SK-N-SH treated with all-trans-retinoic acid at 6 μM for 48 hours (cell line): ENCODE results near the gene ARHGAP8.

ENCODE experiments used
- ATAC-seq: fragments of 200-7000 bp; cut with Tn5 transposase; 3 replicates; pipeline ENCODE4 v1.9.1; 2020; ENCODE audit warnings: mild to moderate bottlenecking, moderate library complexity
- BACH2 ChIP-seq: fragments of 250-450 bp; sonication (Bioruptor Pico); IDR thresholded peaks from 2 replicates; pipeline ENCODE4 v1.9.0; 2021; ENCODE audit warnings: mild to moderate bottlenecking, borderline replicate concordance
- ESRRG ChIP-seq: fragments of 250-450 bp; sonication (Bioruptor Pico); IDR thresholded peaks from 2 replicates; pipeline ENCODE4 v1.6.1; 2021; ENCODE audit warnings: mild to moderate bottlenecking
- GLIS3 ChIP-seq: fragments of 250-450 bp; sonication (Bioruptor Pico); IDR thresholded peaks from 2 replicates; pipeline ENCODE4 v1.5.0; 2020; ENCODE audit warnings: mild to moderate bottlenecking, moderate library complexity
- ISL1 ChIP-seq: fragments of 250-450 bp; sonication (Bioruptor Pico); IDR thresholded peaks from 2 replicates; pipeline ENCODE4 v2.1.2; 2022; ENCODE audit warnings: mild to moderate bottlenecking, moderate library complexity
- OSR1 ChIP-seq: fragments of 250-450 bp; sonication (Bioruptor Pico); IDR thresholded peaks from 2 replicates; pipeline ENCODE4 v1.8.0; 2022; ENCODE audit warnings: moderate library complexity, mild to moderate bottlenecking, inconsistent platforms
- PPARA ChIP-seq: fragments of 250-450 bp; sonication (Bioruptor Pico); IDR thresholded peaks from 2 replicates; pipeline ENCODE4 v1.5.0; 2020; ENCODE audit warnings: mild to moderate bottlenecking, borderline replicate concordance
- RARB ChIP-seq: fragments of 250-450 bp; sonication (Bioruptor Pico); IDR thresholded peaks from 2 replicates; pipeline ENCODE4 v1.8.0; 2021; ENCODE audit warnings: mild to moderate bottlenecking, moderate library complexity
- SNAI2 ChIP-seq: fragments of 250-450 bp; sonication (Bioruptor Pico); IDR thresholded peaks from 2 replicates; pipeline ENCODE4 v1.5.0; 2020; ENCODE audit warnings: mild to moderate bottlenecking, moderate library complexity
- TCF4 ChIP-seq: fragments of 250-450 bp; sonication (Bioruptor Pico); IDR thresholded peaks from 2 replicates; pipeline ENCODE4 v1.8.0; 2021; ENCODE audit warnings: mild to moderate bottlenecking, moderate library complexity, borderline replicate concordance
- TOX ChIP-seq: fragments of 250-450 bp; sonication (Bioruptor Pico); IDR thresholded peaks from 2 replicates; pipeline ENCODE4 v1.8.0; 2021; ENCODE audit warnings: mild to moderate bottlenecking, moderate library complexity, borderline replicate concordance
- ZC3H10 ChIP-seq: fragments of 250-450 bp; sonication (Bioruptor Pico); IDR thresholded peaks from 2 replicates; pipeline ENCODE4 v1.5.1; 2021; ENCODE audit warnings: mild to moderate bottlenecking, moderate library complexity
- ZFP3 ChIP-seq: fragments of 250-450 bp; sonication (Bioruptor Pico); IDR thresholded peaks from 2 replicates; pipeline ENCODE4 v1.5.0; 2020; ENCODE audit warnings: mild to moderate bottlenecking, moderate library complexity
- ZFP30 ChIP-seq: fragments of 450-650 bp; formaldehyde crosslinking; IDR thresholded peaks from 2 replicates; pipeline ENCODE4 v1.5.0; 2022; ENCODE audit warnings: mild to moderate bottlenecking, moderate library complexity
- ZNF565 ChIP-seq: fragments of 450-650 bp; formaldehyde crosslinking; conservative IDR thresholded peaks from 2 replicates; pipeline ENCODE4 v1.5.0; 2020; ENCODE audit warnings: low read depth, mild to moderate bottlenecking, moderate library complexity
- ZNF70 ChIP-seq: fragments of 450-650 bp; formaldehyde crosslinking; IDR thresholded peaks from 2 replicates; pipeline ENCODE4 v1.5.0; 2020; ENCODE audit warnings: mild to moderate bottlenecking, moderate library complexity
- ZNF8 ChIP-seq: fragments of 450-650 bp; formaldehyde crosslinking; IDR thresholded peaks from 2 replicates; pipeline ENCODE4 v1.5.0; 2020; ENCODE audit warnings: mild to moderate bottlenecking, moderate library complexity
- TF ChIP-seq, protein P1 (sequence below): fragments of 250-450 bp; sonication (Bioruptor Pico); IDR thresholded peaks from 2 replicates; pipeline ENCODE4 v1.5.0; 2020; ENCODE audit warnings: mild to moderate bottlenecking, moderate library complexity
- TF ChIP-seq, protein P2 (sequence below): fragments of 250-450 bp; sonication (Bioruptor Pico); IDR thresholded peaks from 2 replicates; pipeline ENCODE4 v1.5.1; 2021; ENCODE audit warnings: mild to moderate bottlenecking, moderate library complexity
- TF ChIP-seq, protein P3 (sequence below): fragments of 250-450 bp; sonication (Bioruptor Pico); IDR thresholded peaks from 2 replicates; pipeline ENCODE4 v1.8.0; 2021; ENCODE audit warnings: low read depth, mild to moderate bottlenecking, moderate library complexity, borderline replicate concordance
- TF ChIP-seq, protein P4 (sequence below): fragments of 250-450 bp; sonication (Bioruptor Pico); IDR thresholded peaks from 2 replicates; pipeline ENCODE4 v1.5.1; 2020; ENCODE audit warnings: low read depth, mild to moderate bottlenecking, moderate library complexity
- TF ChIP-seq, protein P5 (sequence below): fragments of 250-450 bp; sonication (Bioruptor Pico); IDR thresholded peaks from 2 replicates; pipeline ENCODE4 v1.8.0; 2020; ENCODE audit warnings: mild to moderate bottlenecking, moderate library complexity, borderline replicate concordance

Gene ARHGAP8

DNA sequence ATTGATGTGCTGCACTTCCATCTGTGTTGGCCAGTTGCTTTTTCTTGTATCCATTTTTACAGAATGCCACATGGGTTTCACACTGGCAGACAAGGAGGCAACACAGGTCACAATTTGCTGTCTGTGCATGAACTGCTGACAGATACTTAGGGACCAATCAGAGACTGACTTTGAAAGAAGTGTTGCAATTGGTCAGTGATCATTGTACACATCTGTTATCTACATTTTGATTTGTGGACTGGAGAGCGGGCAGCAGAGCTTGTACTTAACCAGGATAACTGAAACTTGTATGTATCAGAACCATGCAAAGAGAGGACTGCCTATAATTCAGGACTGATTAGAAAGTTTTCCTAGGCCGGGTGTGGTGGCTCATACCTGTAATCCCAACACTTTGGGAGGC lies 28.6 kb upstream of the ARHGAP8 start:
- peak; percentile 56 for ATAC-seq
- TF ChIP-seq, protein P1, sequence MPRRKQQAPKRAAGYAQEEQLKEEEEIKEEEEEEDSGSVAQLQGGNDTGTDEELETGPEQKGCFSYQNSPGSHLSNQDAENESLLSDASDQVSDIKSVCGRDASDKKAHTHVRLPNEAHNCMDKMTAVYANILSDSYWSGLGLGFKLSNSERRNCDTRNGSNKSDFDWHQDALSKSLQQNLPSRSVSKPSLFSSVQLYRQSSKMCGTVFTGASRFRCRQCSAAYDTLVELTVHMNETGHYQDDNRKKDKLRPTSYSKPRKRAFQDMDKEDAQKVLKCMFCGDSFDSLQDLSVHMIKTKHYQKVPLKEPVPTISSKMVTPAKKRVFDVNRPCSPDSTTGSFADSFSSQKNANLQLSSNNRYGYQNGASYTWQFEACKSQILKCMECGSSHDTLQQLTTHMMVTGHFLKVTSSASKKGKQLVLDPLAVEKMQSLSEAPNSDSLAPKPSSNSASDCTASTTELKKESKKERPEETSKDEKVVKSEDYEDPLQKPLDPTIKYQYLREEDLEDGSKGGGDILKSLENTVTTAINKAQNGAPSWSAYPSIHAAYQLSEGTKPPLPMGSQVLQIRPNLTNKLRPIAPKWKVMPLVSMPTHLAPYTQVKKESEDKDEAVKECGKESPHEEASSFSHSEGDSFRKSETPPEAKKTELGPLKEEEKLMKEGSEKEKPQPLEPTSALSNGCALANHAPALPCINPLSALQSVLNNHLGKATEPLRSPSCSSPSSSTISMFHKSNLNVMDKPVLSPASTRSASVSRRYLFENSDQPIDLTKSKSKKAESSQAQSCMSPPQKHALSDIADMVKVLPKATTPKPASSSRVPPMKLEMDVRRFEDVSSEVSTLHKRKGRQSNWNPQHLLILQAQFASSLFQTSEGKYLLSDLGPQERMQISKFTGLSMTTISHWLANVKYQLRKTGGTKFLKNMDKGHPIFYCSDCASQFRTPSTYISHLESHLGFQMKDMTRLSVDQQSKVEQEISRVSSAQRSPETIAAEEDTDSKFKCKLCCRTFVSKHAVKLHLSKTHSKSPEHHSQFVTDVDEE, result no peak
- TF ChIP-seq ZFP3 (CRISPR knock-in tag) (no peak), ZC3H10 (no peak), TCF4 (CRISPR knock-in tag) (no peak), ISL1 (CRISPR knock-in tag) (no peak), RARB (CRISPR knock-in tag) (no peak), ZNF565 (CRISPR knock-in tag) (no peak), SNAI2 (CRISPR knock-in tag) (no peak), TOX (CRISPR knock-in tag) (no peak), BACH2 (CRISPR knock-in tag) (no peak), ZNF70 (CRISPR knock-in tag) (no peak), ZNF8 (CRISPR knock-in tag) (no peak), PPARA (CRISPR knock-in tag) (no peak), ZFP30 (CRISPR knock-in tag) (no peak), GLIS3 (no peak)
- TF ChIP-seq, protein P2, sequence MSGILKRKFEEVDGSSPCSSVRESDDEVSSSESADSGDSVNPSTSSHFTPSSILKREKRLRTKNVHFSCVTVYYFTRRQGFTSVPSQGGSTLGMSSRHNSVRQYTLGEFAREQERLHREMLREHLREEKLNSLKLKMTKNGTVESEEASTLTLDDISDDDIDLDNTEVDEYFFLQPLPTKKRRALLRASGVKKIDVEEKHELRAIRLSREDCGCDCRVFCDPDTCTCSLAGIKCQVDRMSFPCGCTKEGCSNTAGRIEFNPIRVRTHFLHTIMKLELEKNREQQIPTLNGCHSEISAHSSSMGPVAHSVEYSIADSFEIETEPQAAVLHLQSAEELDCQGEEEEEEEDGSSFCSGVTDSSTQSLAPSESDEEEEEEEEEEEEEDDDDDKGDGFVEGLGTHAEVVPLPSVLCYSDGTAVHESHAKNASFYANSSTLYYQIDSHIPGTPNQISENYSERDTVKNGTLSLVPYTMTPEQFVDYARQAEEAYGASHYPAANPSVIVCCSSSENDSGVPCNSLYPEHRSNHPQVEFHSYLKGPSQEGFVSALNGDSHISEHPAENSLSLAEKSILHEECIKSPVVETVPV (CRISPR knock-in tag), result no peak
- TF ChIP-seq, protein P3, sequence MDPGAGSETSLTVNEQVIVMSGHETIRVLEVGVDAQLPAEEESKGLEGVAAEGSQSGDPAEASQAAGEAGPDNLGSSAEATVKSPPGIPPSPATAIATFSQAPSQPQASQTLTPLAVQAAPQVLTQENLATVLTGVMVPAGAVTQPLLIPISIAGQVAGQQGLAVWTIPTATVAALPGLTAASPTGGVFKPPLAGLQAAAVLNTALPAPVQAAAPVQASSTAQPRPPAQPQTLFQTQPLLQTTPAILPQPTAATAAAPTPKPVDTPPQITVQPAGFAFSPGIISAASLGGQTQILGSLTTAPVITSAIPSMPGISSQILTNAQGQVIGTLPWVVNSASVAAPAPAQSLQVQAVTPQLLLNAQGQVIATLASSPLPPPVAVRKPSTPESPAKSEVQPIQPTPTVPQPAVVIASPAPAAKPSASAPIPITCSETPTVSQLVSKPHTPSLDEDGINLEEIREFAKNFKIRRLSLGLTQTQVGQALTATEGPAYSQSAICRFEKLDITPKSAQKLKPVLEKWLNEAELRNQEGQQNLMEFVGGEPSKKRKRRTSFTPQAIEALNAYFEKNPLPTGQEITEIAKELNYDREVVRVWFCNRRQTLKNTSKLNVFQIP, result no peak
- TF ChIP-seq, protein P4, sequence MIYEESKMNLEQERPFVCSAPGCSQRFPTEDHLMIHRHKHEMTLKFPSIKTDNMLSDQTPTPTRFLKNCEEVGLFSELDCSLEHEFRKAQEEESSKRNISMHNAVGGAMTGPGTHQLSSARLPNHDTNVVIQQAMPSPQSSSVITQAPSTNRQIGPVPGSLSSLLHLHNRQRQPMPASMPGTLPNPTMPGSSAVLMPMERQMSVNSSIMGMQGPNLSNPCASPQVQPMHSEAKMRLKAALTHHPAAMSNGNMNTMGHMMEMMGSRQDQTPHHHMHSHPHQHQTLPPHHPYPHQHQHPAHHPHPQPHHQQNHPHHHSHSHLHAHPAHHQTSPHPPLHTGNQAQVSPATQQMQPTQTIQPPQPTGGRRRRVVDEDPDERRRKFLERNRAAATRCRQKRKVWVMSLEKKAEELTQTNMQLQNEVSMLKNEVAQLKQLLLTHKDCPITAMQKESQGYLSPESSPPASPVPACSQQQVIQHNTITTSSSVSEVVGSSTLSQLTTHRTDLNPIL, result no peak
- TF ChIP-seq, protein P5, sequence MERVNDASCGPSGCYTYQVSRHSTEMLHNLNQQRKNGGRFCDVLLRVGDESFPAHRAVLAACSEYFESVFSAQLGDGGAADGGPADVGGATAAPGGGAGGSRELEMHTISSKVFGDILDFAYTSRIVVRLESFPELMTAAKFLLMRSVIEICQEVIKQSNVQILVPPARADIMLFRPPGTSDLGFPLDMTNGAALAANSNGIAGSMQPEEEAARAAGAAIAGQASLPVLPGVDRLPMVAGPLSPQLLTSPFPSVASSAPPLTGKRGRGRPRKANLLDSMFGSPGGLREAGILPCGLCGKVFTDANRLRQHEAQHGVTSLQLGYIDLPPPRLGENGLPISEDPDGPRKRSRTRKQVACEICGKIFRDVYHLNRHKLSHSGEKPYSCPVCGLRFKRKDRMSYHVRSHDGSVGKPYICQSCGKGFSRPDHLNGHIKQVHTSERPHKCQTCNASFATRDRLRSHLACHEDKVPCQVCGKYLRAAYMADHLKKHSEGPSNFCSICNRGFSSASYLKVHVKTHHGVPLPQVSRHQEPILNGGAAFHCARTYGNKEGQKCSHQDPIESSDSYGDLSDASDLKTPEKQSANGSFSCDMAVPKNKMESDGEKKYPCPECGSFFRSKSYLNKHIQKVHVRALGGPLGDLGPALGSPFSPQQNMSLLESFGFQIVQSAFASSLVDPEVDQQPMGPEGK (CRISPR knock-in tag), result no peak

DNA sequence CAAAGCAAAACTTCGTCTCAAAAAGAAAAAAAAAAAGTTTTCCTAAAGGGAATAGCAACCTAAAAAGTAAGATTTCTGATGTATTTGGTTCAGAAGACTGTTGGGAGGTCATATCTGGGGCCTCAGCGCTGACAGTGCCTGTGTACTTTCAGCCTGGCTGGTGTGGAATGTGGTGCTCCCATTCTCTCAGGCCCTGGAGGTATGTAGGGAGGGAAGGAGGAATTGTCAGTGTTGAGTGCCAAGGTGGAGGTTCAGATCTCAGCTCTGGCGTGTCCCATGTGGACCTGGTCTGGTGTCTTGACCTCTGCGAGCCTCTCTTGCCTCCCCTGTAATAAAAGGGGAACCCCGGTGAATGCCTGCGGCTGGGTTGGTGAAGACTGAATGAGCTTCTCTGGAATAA lies 28.0 kb upstream of the ARHGAP8 start:
- ATAC-seq, result no peak
- TF ChIP-seq TOX (CRISPR knock-in tag) (no peak), GLIS3 (no peak), OSR1 (CRISPR knock-in tag) (no peak), TCF4 (CRISPR knock-in tag) (no peak), ISL1 (CRISPR knock-in tag) (no peak), ZNF565 (CRISPR knock-in tag) (no peak), ESRRG (CRISPR knock-in tag) (no peak), ZNF8 (CRISPR knock-in tag) (no peak)
- TF ChIP-seq, protein P3, result no peak
- TF ChIP-seq, protein P1, result no peak
- TF ChIP-seq, protein P4, result no peak
